ENCODE measurements around the gene NDUFAF8.

- TF ChIP-seq PATZ1 (CRISPR knock-in tag; IDR thresholded peaks at IDR 0.05; ENCODE audit: borderline replicate concordance) = no peak
- TF ChIP-seq ARNTL (CRISPR knock-in tag; IDR thresholded peaks at IDR 0.05; ENCODE audit: borderline replicate concordance, low read depth) = no peak
- TF ChIP-seq GLIS3 (CRISPR knock-in tag; IDR thresholded peaks at IDR 0.05) = no peak
- TF ChIP-seq ISL1 (CRISPR knock-in tag; IDR thresholded peaks at IDR 0.05) = no peak
- TF ChIP-seq CREB5 (CRISPR knock-in tag; IDR thresholded peaks at IDR 0.05; ENCODE audit: low read depth) = no peak
- TF ChIP-seq ZNF70 (CRISPR knock-in tag; IDR thresholded peaks at IDR 0.05) = no peak
- no peak for TF ChIP-seq SNAI2 (CRISPR knock-in tag; IDR thresholded peaks at IDR 0.05)
- no peak for TF ChIP-seq TCF4 (CRISPR knock-in tag; IDR thresholded peaks at IDR 0.05; ENCODE audit: borderline replicate concordance)
- no peak for TF ChIP-seq CSDC2 (CRISPR knock-in tag; IDR thresholded peaks at IDR 0.05)
These were observed 43.9 kb upstream of the NDUFAF8 start for GRCh38 chr17:81194941-81195901.

Measured in SK-N-SH treated with all-trans-retinoic acid at 6 μM for 48 hours (cell line).